ENCODE results near the gene NRXN3. TPM values are rescaled to one million over a fixed set of nuclear protein-coding genes. Genes with fewer than 3 reads are reported as not detected.

Gene NRXN3
- total RNA-seq, 2 experiments from 2014 or later: not detected

GRCh38 chr14:78829274-78829673, 659.1 kb downstream of the NRXN3 start:
- no peaks in the 10 kb centered on the region for H3K9me2 ChIP-seq (ENCODE audit: insufficient read depth, low read length)
- H3K9me3 ChIP-seq (ENCODE audit: low read length): no peaks in the 10 kb centered on the region
- no peak for TF ChIP-seq EZH2phosphoT487 (IDR thresholded peaks at IDR 0.05; ENCODE audit: borderline replicate concordance, low read depth, low read length)
- TF ChIP-seq, protein P1, sequence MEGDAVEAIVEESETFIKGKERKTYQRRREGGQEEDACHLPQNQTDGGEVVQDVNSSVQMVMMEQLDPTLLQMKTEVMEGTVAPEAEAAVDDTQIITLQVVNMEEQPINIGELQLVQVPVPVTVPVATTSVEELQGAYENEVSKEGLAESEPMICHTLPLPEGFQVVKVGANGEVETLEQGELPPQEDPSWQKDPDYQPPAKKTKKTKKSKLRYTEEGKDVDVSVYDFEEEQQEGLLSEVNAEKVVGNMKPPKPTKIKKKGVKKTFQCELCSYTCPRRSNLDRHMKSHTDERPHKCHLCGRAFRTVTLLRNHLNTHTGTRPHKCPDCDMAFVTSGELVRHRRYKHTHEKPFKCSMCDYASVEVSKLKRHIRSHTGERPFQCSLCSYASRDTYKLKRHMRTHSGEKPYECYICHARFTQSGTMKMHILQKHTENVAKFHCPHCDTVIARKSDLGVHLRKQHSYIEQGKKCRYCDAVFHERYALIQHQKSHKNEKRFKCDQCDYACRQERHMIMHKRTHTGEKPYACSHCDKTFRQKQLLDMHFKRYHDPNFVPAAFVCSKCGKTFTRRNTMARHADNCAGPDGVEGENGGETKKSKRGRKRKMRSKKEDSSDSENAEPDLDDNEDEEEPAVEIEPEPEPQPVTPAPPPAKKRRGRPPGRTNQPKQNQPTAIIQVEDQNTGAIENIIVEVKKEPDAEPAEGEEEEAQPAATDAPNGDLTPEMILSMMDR (conservative IDR thresholded peaks at IDR 0.05; ENCODE audit: low read length): no peak
- H2AFZ ChIP-seq (ENCODE audit: low read length): no peak overlapping the region
- H3K36me3 ChIP-seq (ENCODE audit: insufficient read depth, low read length): no peaks in the 10 kb centered on the region
- POLR2A ChIA-PET: no interaction called here
- H3K27ac ChIP-seq (ENCODE audit: low read depth, low read length, poor library complexity, severe bottlenecking): no peak overlapping the region
- no peaks in the 10 kb centered on the region for H3K79me2 ChIP-seq (ENCODE audit: insufficient read depth, low read depth, low read length)
- CTCF ChIA-PET (ENCODE audit: unreplicated experiment): no interaction called here
- DNase-seq (ENCODE audit: low spot score): no peak
- BruUV-seq (replicated peaks): no TSS peak
- no peaks in the 10 kb centered on the region for H4K20me1 ChIP-seq (ENCODE audit: insufficient read depth, low read length)
- intact Hi-C loops (cut with micrococcal nuclease; ENCODE audit: unreplicated experiment): no loop called here
- no peaks in the 10 kb centered on the region for H3K4me1 ChIP-seq (ENCODE audit: insufficient read depth, low read length, poor library complexity, severe bottlenecking)
- H3K4me3 ChIP-seq (ENCODE audit: low read depth, low read length, poor library complexity, severe bottlenecking): no peak overlapping the region
- no peak overlapping the region for H3K4me2 ChIP-seq (ENCODE audit: low read length)

- H3K4me2 ChIP-seq (ENCODE audit: low read length): no peak overlapping the region
- H3K4me1 ChIP-seq (ENCODE audit: insufficient read depth, low read length, poor library complexity, severe bottlenecking): no peaks in the 10 kb centered on the region
- no peaks in the 10 kb centered on the region for H3K9me3 ChIP-seq (ENCODE audit: low read length)
- no TSS peak for BruUV-seq (replicated peaks)
- H3K79me2 ChIP-seq (ENCODE audit: insufficient read depth, low read depth, low read length): no peaks in the 10 kb centered on the region
- H3K4me3 ChIP-seq (ENCODE audit: low read depth, low read length, poor library complexity, severe bottlenecking): no peak overlapping the region
- no peak overlapping the region for H2AFZ ChIP-seq (ENCODE audit: low read length)
- no peaks in the 10 kb centered on the region for H3K9me2 ChIP-seq (ENCODE audit: insufficient read depth, low read length)
- H3K36me3 ChIP-seq (ENCODE audit: insufficient read depth, low read length): no peaks in the 10 kb centered on the region
- intact Hi-C loops (cut with micrococcal nuclease; ENCODE audit: unreplicated experiment): no loop called here
- H3K27ac ChIP-seq (ENCODE audit: low read depth, low read length, poor library complexity, severe bottlenecking): no peak overlapping the region
- TF ChIP-seq, protein P1 (conservative IDR thresholded peaks at IDR 0.05; ENCODE audit: low read length): no peak
- TF ChIP-seq EZH2phosphoT487 (IDR thresholded peaks at IDR 0.05; ENCODE audit: borderline replicate concordance, low read depth, low read length): no peak
- CTCF ChIA-PET (ENCODE audit: unreplicated experiment): no interaction called here
- POLR2A ChIA-PET: no interaction called here
- no peaks in the 10 kb centered on the region for H4K20me1 ChIP-seq (ENCODE audit: insufficient read depth, low read length)
- no peak for DNase-seq (ENCODE audit: low spot score)
These were observed 664.7 kb downstream of the NRXN3 start for GRCh38 chr14:78834766-78835451.

- intact Hi-C loops (cut with micrococcal nuclease; ENCODE audit: unreplicated experiment): no loop called here
- TF ChIP-seq, protein P1 (conservative IDR thresholded peaks at IDR 0.05; ENCODE audit: low read length): no peak
- no peak for TF ChIP-seq EZH2phosphoT487 (IDR thresholded peaks at IDR 0.05; ENCODE audit: borderline replicate concordance, low read depth, low read length)
- Histone ChIP-seq H3K79me2 (ENCODE audit: insufficient read depth, low read depth, low read length) (no peaks in the 10 kb centered on the region), H3K9me3 (ENCODE audit: low read length) (no peaks in the 10 kb centered on the region), H3K4me2 (ENCODE audit: low read length) (no peak overlapping the region), H3K4me1 (ENCODE audit: insufficient read depth, low read length, poor library complexity, severe bottlenecking) (no peaks in the 10 kb centered on the region), H3K4me3 (ENCODE audit: low read depth, low read length, poor library complexity, severe bottlenecking) (no peak overlapping the region), H3K9me2 (ENCODE audit: insufficient read depth, low read length) (no peaks in the 10 kb centered on the region), H3K27ac (ENCODE audit: low read depth, low read length, poor library complexity, severe bottlenecking) (no peak overlapping the region), H4K20me1 (ENCODE audit: insufficient read depth, low read length) (no peaks in the 10 kb centered on the region), H3K36me3 (ENCODE audit: insufficient read depth, low read length) (no peaks in the 10 kb centered on the region), H2AFZ (ENCODE audit: low read length) (no peak overlapping the region)
- ChIA-PET CTCF (ENCODE audit: unreplicated experiment) (no interaction called here), POLR2A (no interaction called here)
- no TSS peak for BruUV-seq (replicated peaks)
- DNase-seq (ENCODE audit: low spot score): no peak
These were observed 665.7 kb downstream of the NRXN3 start for GRCh38 chr14:78835909-78836308.
